Ureter (tissue), 1 donor: ENCODE data around the gene OSBPL1A. TPM values are rescaled to one million over a fixed set of nuclear protein-coding genes. Genes with fewer than 3 reads are reported as not detected.

ENCODE experiments used
- DNase-seq: peaks from one replicate; pipeline ENCODE4 v3.0.0-alpha.2; 2020; ENCODE audit warnings: low spot score
- total RNA-seq: library from RNA; stranded (reverse); gene quantifications from one replicate; pipeline ENCODE4 v1.2.4, GENCODE V29; 2023
- donor health status: DM: yes; HTN: yes; CAD: no.

Gene OSBPL1A
- total RNA-seq, 1 donor from 2014 or later = 40.4 TPM

DNA sequence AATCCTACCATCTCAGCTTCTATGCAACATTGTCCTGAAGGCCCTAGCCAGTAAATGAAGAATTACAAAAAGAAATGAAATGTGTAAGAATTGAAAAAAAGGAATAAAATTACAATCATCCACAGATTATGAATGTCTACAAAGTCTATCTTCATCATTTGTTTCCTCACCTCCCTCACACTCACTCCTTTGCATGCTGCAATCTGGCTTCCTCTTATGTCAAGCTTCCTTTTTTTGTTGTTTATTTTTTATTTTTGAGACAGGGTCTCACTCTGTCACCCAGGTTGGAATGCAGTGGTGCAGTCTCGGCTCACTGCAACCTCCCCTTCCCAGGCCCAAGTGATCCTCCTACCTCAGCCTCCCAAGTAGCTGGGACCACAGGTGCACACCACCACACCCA, 129.7 kb downstream of the OSBPL1A start:
- no peak for DNase-seq

DNA sequence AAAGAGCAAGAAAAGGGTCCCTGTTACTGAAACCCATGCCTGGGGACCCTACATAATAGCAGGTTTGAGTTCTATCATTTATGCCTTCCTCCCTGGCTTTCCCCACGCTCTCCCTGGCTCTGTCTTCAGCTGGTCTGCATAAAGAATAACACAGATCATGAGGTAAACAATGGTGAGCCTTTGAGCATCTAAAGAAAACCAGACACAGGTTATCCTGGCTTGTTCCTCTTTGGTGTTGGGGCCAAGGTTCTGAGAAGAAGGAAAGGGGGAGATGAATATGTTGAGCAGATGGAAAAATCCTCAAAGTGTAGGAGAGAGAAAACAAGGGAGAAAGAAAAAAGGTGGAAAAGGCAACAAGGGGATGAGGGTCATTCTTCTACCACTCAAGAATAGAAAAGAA, 131.5 kb downstream of the OSBPL1A start:
- DNase-seq = no peak

DNA sequence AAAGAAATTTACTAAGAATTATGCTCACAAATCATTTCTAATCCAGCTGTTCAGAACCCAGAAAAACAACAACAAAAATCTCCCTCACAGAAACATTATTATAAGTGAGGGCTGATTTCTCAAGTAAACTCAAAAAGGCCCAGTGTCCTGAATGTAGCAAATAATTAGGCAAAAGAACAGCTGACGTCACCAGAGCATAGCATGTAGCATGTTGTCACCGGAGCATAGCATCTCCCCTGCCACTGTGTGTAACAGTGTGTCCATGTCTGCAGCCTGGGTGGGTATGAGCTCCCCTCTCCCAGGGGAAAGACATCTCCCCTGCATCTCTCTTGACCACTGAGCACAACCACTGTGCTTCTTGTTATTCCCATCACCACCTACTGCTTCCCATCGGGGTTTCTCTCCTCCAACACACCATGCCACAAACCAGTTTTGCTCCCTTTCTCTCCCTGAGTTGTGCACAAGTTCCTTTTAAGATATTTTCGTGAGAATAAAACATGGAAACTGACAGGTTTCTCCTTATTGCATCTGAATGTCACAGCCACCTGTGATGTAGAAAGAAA, 132.0 kb downstream of the OSBPL1A start:
- no peak for DNase-seq

DNA sequence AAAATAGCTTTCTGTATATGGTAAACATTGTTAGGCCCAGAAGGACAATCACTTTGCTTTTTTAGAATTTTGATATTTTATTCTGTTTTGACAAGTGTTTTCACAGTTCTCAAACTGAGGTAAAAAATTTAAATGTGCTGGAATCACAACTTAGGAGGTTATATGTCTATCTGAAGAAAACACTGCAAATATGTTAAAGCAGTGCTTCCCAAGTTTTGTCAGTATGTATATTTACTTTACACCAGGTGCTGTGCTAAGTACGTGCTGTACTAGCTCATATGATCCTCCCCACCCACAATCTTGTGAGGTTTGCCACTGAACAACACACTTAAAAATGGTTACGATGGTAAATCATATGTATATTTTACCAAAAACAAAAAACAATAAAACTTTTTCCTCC, 134.6 kb downstream of the OSBPL1A start:
- DNase-seq = no peak

DNA sequence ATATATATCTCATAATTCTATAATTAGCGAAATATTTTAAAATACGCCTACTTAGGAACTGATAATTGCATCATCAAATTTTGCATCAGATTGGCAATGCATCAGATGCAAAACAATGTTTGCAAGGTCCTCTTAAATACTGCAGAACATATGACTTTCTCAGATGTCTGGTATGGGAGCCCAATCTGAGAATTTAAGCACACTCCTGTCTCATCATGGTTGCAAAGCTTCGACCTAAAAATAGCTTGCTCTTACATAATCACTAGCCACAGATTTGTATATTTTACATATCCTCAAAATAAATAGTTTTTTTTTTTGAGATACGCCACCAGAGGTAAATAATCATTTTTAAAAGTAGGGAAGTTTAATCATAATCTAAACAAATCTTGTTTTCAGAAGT, 135.5 kb downstream of the OSBPL1A start:
- DNase-seq = no peak

DNA sequence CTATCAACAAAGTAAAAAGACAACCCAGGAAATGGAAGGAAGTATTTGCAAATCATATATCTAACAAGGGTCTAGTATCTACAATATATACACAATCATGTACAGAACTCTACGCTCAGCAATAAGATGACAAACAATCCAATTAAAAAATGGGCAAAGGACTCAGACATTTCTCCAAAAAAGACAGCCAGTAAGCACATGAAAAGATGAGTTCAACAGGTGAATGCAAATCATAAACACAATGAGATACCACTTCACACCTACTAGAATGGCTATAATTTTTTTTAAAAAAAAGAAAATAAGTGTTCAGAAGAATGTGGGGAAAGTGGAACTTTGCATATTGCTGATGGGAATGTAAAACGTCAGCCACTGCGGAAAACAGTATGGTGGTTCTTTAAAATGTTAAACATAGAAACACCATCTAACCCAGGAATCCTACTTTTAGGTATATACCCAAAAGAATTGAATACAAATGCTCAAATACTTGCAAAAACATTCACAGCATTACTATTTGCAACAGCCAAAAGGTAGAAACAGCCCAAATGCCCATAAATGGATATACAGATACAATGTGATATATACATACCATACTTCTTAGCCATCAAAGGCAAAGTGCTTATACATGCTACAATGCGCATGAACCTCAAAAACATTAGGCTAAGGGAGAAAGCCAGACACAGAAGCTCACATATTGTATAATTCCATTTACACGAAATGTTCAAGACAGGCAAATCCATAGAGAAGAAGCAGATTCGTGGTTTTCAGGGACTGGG, 137.6 kb downstream of the OSBPL1A start:
- DNase-seq = no peak

DNA sequence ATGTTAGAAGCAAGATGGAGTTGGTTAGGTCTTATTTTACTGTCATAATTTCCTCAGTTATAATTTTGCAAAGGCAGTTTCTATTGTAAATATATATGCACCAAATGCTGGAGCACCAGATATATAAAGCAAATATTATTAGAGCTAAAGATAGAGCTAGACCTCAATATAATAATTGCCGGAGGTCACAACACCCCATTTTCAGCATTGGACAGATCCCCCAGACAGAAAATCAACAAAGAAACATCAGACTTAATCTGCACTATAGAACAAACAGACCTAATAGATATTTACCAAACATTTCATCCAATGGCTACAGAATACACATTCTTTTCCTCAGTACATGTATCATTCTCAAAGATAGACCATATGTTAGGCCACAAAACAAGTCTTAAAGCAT, 143.6 kb downstream of the OSBPL1A start:
- no peak for DNase-seq

DNA sequence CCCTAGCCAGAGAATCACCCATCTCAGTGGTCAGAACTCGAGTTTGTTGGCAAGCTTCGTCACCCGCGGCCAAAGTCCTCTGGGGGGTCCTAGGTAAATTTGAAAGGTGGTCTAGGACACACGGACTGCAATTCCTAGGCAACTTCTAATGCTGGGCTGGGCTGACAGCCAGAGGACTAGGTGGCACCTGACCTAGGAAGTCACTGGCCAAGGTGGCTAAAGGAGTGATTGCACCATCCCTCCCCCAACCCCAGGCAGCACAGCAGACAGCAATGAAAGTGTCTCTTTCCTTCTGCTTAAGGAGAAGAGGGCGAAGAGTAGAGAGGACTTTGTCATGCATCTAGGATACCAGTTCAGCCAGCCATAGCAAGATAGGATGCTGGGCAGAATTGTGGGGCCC, 147.9 kb downstream of the OSBPL1A start:
- DNase-seq = no peak

DNA sequence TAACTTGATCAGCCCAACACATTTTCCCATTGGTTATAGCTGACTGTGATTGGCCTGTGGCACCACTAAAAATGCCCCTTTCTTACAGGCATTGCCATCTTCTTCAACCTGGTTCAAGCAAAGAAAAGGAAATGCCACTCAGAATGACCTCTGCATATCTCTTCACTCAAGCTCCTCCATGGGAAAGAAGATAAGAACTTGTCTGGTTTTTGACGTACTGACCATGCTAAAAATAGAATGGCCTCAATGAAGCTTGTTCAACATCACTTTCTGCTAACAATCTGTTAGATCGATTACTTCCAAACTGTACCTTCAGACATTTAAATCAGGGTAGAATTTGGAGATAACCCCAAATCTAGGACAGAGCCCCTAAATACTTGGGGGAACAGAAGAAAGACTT, 149.3 kb downstream of the OSBPL1A start:
- DNase-seq = no peak

DNA sequence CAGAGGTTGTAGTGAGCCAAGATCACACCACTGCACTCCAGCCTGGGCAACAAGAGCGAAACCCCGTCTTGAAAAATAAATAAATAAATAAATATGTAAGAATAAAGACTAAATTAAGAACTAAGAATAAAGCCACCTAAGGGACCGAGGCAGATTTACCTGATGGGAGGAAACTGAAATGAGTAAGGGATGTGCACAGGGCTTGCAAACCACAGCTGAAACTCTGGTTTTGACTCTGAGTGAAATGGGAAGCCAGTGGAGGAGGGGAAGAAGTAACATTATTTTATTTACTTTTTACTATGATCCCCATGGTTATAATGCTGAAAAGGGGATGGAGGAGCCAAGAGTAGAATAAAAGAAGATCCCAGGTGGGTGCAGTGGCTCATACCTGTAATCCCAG, 151.5 kb downstream of the OSBPL1A start:
- DNase-seq = no peak

DNA sequence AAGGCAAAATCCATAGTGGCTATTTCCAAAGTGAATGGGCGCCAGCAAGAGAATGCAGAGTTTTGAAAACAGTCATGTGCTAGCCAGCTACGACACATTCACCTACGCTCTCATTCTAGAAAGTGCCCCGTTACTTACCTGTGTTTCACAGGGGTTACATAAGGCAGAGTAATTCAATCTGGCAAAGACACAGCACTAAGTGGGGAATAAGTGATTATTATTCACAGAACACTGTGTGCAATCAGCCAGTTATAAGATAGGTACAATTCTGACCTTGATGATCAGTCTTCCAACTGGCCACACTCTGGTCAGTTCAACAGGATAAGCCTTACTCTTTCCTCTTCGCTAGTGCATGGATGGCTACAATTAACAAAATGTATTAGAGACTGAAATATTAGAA, 152.9 kb downstream of the OSBPL1A start:
- DNase-seq = no peak

DNA sequence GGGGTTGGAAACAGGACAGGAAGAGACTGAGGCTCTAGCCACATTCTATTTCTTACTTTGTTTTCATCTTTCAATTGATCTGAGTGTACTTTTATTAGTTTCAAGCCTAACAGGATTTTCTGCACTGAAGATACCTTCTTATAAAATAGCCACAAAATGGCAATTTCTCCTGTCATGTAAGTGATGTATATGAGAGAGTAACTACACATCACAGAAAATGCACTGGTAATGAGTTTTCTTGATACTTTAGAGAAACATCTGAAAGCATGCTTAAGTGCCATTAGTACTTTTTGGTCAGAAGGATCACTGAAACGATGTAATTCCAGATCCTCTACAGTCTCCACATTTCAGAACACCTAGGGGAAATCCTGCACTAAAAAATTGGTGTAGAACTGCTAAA, 153.9 kb downstream of the OSBPL1A start:
- no peak for DNase-seq

DNA sequence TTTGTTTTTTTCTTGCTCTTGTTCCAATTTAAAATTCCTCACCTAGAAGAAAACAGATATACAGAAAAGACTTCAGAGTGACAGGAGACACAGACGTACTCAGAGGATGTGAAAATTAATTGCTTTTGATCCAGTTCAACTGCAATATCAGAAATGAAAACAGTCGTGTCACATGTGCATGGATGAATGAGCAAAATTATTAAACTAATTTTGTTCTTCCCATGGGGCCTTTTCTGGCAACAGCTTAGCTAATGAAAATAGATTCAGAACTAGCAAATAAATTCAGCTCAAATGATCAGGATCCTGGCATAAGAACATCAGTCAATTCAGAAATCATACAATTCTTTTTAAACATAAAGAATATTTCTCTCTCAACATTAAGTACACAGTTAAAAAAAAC, 158.3 kb downstream of the OSBPL1A start:
- DNase-seq = no peak

DNA sequence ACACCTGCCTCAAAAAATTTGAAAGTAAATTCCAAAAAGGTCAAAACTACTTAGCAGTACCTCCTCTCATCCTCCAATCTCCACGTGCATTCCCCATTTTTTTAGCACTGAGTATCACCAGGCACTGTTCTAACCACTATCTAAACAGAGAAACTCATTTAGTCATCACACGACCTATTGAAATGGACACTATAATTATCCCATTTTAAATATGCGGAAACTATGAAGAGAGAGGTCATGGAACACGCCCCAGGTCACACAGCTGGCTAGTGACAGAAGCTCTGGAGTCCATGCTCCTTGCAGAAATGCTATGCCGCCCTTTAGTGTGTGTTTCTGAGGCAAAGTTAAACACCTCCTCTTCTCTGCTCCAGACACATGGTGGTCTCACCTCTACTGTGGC, 159.2 kb downstream of the OSBPL1A start:
- no peak for DNase-seq

DNA sequence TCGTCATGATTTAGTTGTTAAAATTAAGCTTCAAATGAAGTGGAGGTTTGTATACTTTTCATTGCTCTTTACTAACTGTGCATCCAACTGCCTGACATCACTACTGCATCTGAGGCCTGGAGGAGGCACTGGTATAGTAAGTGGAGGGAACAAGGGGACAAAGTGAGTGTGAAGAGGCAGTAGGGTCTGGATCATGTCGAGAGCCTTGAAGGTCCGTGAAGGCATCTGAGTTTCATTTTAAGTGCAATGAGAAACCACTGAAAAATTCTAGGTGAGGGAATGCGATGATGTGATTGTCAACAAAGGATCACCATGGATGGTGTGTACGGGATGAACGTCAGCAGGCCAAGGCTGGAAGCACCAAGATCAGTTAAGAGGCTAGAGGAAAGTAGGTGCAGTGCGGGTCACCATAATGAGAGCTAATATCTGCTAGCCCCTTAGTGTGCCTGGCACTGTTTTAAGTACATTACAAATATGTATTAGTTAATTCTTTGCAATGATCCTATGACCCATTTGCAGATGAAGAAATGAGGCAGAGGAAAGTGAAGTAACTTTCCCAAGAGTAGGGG, 162.7 kb downstream of the OSBPL1A start:
- no peak for DNase-seq

DNA sequence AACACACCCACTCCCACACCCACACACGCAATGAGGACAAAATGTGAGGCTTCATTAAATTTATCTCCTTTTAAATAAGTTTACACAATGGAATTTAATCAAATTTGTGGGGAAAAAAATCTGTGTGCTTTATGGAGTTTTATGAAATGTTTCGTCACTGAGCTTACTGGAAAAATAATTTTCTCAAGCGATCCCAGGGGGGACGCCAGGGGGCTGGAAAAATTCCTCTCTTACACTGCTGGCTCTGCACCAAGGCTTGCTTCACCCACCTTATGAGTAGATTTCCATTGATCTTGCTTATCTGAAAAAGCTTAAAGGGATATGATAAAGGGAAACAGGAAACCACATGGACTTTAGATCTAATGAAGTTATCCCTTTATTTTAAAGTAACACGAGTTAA, 163.3 kb downstream of the OSBPL1A start:
- no peak for DNase-seq

DNA sequence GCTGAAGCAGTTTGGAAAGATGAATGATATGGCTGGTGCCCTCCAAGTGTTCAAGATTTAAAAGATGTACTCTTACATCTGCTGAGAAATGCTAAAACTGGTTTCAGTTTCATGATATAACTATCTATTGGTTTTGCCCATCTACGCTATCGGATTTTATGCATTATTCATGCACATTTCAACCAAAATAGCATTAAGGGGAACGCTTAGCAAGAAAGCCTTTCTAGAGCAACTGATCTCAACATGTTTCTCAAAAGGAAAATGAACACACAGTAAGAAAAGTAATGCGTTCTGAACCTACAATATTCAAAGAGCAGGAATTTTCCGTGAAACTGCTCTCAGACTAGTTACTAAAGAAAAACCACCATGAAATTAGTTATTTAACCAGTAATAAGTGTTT, 164.8 kb downstream of the OSBPL1A start:
- DNase-seq = no peak

DNA sequence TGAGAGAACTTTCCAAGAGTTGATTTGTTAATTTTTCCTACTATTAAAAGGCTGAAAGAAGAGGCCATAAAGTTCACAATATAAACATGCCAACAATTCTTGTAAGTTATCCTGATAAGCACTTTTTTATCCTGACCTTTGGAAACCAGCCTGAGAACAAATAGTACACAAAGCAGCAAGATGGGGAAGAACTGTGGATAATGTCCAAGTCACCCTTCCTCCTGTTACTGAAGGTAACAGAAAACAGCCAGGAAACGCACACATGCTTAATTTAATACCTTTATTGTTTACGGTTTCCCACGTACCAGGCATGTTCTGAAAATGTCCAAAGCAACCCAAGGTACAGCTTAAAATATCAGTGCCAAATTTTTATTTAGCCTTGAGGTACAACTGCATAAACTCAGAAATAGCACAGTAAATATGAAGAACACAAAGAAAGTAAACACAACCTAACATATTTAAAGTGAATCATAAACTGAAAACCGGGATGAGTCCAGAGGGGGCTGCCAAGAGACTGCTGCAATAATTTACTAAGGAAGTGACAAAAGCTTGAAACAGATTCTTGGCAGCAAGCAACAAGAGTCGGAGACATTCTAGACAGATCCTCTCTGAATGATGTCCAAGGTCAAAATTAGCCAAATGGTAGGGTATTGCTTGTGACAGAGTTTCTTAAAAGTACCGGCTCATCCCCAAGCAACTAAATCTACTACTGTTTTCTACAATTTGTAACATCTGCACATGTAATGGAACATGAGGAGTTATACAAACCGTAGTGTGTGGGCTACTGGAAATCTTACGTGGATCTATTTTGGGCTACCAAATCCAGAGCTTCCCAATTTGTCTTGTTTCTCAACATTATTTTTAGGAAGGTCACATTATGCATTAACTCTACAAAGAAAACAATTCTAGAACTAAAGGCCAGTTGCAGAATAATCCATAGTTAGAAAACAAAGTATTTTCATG, 165.6 kb downstream of the OSBPL1A start:
- DNase-seq = no peak

DNA sequence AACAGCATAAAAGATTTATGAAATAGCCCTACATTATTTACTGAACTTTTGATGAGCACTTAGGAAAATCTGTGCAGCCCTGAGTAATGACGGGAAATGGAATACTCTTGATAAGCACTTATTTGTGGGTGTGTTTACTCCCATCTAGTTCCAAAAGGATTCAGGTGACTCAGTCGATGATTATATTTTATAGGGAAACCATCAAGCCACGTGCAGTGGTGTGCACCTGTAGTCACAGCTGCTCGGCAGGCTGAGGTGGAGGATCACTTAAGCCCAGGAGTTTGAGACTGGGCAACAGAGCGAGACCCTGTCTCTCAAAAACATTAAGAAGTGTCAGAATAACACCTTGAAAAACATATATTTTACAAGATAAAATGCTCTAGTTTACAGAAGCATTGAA, 166.9 kb downstream of the OSBPL1A start:
- DNase-seq = no peak

DNA sequence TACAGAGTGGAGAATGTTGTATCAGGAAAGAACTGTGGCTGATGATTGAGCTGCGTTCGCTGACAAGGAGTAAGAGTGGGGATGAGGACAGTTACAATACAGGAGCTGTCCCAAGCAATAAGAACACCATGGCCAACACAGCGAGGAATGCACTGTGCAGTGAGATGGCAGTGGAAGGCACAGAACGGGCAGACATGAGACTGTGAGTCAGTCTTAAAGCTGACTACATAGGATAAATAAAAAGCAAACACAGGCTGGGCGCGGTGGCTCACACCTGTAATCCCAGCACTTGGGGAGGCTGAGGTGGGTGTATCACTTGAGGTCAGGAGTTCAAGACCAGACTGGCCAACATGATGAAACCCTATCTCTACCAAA, 169.0 kb downstream of the OSBPL1A start:
- no peak for DNase-seq

DNA sequence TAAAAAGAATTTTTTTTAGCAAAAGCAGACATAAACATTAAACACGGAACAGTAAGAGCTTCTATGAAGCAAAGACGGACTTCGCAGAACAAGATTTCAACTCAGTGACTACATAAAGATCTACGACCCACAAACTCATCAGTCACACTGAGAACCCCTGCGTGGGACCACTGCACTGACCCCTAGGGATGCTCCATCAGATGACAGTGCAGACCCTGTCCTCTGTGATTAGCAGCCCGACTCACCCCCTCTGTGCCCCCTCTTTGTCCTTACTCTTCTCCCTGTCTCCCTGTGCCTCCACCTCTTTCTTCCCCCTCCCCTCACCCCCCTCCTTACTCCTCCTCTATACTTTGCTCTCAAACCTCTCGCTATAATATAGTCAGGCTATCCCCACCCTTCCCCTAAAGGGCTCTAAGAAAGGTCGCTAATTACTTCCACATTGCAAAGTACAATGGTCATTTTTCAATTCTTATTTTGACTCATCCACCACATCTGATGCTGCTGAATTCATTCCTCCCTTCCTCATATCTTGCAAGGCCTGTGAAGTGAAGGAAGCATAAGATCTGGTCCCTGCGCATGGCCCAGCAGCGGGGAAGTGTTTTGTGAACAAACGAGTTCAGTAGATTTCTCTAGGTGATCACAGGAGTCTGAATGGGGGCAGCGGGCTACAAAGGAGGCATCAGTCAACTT, 169.5 kb downstream of the OSBPL1A start:
- no peak for DNase-seq

DNA sequence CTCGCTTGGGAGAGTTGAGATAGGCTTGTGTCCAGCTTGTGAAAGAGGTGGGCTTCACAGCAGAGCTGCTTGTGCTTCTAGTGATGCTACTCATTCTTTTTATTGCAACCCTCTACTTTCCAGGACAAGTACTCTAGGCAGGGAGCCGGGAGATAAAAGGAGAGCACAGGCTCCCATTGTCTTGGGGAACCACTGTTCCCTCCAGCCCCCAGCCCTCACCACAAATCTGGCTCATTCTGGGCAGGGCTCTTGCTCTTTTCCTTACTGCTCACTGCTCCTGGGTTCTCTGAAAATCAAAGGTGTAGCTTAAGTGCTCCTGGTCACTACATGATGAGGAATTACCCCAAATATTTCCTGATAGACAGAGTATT, 177.3 kb downstream of the OSBPL1A start:
- no peak for DNase-seq
